NCI-H2171 (cell line): ENCODE measurements around the gene KLK15.

Source experiments
- DNase-seq: peaks from one replicate; lab custom pipeline; 2025; lab: John Stamatoyannopoulos, UW

The KLK15 gene

DNA sequence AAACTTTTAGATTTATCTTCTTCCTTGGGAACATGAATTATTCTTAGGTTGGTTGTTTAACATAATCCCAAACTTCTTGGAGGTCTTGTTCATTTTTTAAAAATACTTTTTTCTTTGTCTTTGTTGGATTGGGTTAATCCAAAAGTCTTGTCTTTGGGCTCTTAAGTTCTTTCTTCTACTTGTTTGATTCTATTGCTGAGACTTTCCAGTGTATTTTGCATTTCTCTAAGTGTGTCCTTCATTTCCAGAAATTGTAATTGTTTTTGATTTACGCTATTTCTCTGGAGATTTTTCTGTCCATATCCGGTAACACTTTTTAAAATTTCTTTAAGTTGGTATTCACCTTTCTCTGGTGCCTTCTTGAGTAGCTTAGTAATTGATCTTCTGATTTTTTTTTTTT is 9.8 kb upstream of the KLK15 start:
- DNase-seq = no peak

DNA sequence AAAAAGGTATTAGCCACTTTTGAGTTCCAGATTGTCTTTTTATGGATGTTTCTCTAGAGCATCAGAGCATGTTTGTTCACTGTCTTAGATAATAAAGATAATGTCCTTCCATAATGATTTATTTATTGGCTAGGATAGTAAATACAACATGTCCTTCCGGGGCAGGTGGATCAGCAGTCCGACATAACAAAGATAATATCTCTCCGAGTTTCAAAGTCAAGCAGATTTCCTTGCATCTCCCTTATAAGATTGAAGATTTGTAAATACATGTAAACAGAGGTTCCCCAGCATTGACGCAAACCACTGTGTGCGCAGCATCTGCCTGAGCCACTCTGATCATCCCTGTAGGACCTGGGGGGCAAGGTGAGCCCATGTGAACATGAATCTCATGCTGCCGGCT is 8.8 kb upstream of the KLK15 start:
- DNase-seq = no peak

DNA sequence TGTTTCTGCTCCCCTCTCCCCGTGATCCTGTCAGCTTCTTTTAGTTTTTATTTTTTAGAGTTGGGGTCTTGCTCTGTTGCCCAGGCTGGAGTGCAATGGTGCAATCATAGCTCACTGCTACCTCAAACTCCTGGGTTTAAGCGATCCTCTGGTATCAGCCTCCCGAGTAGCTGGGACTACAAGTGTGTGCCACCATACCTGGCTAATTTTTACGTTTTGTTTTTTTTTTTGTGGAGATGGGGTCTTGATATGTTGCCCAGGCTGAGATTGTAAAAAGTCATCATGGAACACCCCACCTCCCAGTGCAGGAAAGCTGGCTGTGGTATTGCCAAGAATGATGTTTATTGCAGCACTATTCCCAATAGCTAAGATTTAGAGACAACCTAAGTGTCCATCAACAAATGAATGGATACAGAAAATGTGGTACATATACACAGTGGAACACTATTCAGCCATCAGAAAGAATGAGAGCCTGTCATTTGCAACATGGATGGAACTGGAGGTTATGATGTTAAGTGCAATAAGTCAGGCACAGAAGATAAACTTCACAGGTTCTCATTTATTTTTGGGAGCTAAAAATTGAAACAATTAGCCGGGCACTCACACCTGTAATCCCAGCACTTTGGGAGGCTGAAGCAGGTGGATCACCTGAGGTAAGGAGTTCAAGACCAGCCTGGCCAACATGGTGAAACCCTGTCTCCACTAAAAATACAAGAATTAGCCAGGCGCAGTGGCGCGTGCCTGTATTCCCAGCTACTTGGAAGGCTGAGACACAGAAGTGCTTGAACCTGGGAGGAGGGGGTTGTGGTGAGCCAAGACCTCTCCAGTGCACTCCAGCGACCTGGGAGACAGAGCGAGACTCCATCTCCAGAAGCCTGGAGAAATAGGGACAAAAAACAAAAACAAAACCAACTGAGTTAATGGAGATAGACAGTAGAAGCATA is 6.6 kb upstream of the KLK15 start:
- no peak for DNase-seq

DNA sequence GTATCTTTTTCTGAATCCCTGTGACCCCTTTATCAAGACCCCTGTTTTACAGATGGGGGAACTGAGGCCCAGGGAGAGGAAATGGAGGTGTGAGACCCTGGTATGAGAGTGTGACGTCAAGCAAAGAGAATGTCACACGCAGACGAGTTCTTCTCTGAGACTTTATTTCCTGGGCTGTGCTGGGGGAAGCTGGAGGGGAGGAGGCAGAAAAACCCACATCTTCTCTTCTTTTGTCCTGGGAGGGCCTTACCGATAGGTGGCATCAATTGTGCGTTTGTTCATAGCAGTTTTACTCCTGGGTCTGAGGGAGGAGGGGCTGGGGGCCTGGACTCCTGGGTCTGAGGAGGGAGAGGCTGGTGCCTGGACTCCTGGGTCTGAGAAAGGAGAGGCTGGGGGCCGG is 4.9 kb upstream of the KLK15 start:
- DNase-seq = no peak

DNA sequence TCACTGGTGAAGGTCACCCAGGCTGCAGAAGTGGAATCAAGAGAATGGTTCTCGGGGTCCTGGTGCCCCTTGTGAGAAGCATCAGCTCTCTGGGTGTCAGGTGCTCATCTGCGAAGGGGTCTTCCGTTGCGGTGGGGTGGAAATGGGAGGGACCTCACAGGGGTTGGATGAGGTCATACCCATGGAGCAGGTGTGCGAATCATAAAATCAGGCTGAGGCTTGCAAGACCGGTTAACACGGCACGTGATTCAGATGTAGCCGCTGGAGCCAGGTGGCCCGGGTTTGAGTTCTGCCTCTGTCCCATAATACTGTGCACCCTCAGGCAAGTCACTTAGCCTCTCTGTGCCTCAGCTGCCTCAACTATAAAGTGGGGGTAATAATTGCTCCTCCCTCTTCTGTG is 3.9 kb upstream of the KLK15 start:
- DNase-seq = peak; percentile 87

DNA sequence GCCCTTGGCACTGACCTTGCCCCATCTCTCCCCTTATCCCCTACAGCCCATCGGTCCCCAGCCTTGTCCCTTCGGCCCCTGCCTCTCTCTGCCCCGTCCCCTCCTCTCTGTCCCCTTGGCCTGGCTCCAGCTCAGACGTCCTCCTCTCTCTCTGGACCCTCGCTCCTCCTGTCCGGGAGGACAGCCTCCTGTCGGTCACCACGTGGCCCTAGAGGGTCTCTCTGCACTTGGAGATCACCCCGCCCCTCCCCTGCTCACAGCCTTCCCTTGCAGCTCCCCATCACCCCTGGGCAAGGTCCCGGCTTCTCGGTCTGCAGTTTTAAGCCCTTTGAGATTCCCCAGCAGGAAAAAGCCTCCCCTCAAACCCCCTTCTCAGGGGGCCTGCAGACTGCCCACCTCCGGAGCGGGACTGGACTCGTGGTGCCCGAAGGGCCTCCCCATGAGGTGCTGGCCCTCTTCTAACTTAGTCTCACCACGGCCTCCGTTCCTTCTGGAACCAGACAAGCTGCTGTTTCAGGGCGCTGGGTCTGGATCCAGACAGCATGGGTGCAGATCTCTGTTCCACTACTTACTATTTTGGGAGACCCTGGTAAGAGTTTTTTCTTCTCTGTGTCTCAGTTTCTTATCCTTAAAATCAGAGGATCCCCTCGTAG is 3.3 kb upstream of the KLK15 start:
- no peak for DNase-seq

DNA sequence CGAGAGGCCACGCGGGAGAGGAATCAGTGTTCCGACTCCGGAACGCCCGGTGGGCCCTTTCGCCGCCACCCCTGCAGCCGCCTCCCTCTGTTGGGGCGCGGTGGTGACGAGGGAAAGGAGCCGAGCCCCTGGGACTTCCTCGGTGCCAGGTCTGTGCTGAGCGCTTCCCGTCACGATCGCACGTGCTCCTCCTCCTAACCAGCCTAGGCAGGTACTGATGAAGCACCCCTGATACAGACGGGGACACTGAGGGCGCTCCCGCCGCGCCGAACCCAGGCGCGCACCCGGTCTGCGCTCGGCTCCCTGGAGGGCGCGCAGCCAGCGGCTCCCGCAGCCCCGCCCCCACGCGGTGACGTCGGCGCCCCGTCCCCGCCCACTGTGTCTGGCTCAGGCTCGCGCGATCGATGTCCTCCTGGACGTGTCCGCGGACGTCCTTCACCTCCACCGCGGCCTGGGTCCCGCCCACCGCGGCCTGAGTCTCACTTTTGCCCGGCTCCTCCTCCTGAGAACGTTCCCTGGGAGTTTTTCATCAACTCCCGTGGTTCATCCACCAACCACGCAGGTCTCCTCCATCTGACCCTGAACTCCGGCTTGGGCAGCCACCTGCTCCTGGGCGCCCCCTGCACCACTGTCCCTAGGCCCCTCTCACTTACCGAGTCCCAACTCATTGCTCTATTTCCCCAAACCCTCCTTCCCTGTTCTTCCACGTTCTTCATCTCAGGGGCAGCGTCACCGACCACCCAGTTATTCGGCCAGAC is 2.6 kb upstream of the KLK15 start:
- DNase-seq = peak; percentile 80

DNA sequence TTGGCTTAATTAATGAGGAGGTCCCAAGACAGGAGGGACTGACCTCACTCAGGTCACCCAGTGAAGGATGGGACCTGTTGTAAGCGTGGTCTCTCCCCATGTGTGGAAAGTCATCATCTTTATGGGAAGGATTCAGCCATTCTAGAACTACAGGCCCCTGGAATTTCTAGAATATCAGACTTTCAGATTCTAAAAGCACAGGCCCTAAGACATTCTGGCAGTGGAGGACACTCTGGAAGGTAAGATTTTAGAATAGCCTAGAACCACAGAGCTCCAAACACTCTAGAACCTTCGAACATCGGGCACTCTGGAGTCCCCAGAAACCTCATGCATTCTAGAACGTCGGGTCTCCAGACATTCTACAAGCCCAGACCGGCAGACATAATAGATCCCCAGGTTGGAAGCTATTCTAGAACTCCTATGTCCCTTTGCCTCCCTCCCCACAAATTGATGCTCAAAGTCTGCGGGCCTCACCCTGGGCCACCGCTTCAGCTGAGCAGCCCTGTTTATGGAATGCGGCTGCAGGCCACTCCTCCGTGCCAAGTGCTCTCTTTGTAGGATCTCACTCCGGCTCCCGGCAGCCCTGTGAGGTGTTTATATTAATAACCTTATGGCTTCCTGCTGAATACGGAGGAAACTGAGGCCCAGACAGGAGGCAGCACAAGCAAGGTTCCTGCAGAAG is 1.9 kb upstream of the KLK15 start:
- DNase-seq = peak; percentile 29

DNA sequence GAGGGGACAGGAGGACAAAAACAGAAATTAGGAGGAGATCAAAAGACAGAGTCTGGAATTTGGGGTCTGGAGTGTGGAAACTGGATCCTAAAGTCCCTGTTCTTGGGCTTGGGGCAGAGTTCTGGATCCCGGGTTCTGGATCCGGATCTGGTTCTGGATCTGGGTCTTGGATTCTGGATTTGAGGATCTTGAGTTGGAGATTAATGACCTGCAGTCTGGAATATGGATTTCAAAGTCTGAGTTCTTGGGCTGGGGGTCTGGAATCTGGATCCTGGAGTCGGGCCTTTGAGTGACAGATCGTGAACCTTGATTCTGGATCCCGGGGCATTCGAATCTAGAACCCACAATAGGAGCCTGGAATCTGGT is 411 bp upstream of the KLK15 start:
- no peak for DNase-seq

DNA sequence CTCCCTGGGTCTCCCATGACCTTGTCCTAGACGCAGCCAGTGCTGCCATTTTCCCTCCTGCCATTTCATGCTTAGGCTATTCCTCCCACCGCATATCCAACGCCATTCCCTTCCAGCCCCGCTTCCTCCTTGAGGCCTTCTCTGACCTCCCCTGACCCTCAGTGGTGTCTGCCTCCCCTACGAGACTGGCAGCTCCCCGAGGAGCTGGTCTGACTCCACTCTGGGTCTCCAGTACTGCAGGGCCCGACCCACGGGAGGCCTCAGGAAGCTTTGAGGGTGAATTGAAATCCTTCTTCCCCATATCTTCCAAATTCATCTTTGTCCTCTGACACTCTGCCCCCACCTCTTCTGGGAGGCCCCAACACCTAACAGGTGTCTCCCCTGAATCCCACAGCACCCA is 708 bp downstream of the KLK15 start:
- no peak for DNase-seq

DNA sequence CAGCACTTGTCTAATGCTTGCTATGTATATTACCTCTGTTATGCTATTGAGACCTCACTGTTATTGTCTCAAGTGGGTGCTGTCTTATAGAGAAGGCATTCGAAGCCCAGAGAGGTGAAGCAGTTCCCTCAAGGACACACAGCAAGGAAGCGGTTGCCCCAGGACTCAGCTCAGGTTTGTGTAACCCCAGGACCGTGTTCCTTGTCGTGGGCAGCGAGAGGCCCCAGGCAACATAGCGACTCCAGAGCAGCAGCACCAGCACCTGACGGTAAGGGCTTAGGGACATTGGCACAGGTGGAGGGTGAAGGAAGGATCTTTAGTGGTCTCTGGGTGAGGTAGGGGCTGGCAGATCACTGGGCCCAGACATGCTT is 2.4 kb downstream of the KLK15 start:
- DNase-seq = no peak

DNA sequence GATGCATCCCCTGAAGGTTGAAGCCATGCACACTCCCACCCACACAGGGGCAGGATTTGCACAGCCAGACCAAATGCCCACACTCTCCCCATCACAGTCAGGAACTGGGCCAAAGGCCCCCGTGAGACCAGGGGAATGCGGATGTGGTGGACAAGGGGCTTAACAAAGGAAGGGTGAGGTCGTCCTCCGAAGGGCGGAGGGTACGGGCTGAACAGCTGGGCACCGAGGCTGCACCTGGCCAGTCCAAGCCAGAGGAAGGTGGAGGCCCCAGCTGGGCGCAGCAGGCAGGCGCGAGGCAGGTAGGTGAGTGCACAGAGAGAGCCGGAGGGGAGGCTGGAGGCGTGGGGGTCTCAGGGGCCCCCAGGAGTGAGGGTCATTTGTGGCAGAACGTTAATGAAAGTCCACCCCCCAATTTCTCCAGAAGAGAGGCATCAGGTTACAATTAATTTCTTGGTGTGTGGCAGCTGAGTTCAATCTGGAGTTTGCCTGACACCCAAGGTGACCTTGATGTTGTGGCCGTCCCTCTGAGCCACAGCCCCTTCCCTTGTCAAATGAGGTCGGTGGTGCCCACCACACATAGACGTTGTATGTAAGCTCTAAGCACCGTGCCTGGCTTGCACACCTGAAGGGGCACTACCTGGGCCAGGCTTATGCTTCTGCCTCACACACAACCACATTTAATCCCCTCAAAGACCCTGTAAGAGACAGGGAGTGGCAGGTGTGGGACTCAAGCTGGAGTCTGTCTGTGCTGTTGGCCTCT is 2.9 kb downstream of the KLK15 start:
- DNase-seq = no peak

DNA sequence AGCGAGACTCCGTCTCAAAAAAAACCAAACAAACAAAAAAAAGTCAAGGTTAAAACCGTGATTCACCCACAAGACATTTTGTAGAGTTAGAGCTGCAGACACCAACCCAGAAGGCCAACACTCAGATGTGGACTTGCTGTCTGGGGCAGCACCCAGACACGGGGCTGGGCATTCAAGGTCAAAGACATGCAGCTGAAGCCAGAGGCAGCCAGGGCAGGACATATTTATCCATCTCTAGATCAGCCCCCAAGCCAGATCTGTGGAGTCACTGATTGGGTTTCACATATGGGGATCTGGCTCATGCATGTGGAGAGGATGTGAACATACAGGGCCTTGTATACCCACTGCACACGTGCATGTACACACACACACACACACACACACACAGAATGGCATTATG is 3.6 kb downstream of the KLK15 start:
- no peak for DNase-seq

DNA sequence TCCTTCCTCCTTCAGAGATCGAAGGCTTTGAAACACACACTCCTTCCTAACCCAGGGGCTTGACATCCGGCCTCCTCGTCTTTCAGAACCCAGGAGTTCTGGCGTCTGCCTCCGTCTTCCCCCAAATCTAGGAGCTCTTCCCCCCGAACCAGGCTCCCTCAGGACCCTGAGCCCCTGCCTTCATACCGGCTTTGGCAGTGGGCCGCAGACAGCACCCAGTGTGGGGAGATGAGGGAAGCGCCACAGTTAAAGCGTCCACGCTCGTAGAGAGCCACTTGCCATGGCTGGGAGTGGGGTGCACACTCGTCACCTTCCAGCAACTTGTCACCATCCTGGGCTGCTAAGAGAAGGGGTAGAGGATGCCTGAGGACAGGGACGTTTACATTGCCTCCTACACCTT is 5.9 kb downstream of the KLK15 start:
- DNase-seq = no peak

DNA sequence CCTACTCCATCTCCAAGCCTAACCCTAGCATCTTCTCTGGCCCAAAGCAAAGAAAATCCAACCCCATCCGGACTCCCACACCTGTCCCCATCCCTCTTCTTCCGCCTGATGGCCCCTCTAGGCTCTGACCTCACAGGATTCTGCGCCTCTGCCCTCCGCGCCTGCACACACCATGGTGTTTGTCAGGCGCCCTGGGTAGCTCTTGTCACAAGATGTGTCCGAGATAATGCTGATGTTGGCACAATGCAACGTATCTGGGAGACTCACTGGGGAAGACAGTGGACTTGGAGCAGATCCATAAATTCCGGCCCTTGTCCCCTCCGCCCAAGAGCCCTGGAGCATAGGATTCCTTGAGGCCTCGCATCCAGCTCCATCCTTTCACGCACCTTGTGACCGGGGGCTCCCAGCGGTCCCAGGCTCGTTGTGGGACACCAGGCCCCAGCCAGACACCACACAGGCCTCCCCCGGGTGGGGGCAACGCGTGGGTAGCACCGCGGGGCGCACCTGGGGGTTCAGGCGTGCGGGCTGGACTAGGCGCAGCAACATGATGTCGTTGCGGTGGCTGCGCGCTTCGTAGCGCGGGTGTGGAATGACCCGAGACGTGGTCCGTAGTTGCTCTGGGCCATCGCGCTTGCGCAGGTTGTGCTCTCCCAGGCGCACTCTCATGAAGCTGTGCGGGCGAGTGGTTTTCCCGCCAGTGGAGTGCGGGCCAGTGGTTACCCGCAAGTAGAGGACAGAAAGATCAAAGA is 6.7 kb downstream of the KLK15 start:
- no peak for DNase-seq

DNA sequence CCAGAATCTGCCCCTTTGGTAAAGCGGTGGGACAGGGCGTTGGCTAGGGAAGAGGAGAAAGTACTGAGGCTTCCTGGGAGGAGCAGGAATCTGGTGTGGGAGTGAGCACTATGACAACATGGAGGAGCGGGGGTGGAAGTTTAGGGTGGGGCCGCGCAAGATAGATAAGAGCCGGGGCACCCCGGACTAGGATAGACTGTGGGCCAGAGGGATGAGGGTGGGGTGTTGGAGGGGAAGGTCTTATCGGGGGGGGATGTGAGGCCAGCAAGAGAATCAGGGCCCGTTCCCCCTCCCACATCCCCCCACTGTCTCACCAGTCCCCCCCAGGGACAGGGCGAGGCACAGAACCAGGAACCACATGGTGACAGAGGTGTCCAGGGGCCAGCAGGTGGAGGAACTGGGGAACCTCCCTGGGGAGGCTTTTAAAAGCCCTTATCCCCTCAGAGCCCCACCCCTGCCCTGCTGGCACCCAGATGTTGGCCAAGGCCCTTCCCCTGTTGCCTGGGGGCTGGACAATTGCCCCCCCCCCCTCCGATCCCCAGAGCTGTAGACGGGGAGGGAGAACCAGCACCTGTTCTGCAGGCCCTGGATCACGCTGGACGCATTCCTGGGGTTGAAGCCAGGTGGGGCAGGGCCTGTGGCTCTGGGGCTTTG is 9.9 kb downstream of the KLK15 start, which contains the start of gene KLK1:
Gene KLK1, minus strand, starts transcription at position 399 of the 654 bp plus-strand sequence. Its CDS starts 39 bp downstream, at position 360.
- DNase-seq = no peak

DNA sequence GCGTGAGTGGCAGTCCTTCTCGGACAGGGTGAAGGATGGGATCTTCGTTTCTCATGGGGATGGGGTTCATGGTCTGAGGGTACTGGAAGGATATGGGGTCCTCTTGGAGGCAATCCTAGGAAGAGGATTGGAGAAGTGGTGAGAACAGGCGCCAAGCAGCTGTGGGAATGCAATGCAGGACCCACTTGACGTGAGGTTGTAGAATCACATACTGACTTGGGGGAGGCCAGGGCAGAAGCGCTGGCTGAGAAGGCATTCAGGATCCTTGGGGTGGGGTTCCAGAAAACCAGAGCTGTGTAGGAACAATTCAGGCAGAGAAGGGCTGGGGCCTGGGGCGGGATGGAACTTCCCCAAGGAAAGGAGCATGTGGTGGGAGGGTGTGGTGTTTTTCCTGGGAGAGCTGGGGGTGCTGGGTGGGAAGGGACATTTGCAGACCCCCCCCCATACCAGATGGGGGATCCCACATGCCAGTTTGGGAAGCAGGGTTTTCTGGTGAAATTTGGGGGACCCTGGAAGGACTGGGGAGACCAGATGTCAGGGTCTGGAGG is 10.6 kb downstream of the KLK15 start:
- DNase-seq = no peak

DNA sequence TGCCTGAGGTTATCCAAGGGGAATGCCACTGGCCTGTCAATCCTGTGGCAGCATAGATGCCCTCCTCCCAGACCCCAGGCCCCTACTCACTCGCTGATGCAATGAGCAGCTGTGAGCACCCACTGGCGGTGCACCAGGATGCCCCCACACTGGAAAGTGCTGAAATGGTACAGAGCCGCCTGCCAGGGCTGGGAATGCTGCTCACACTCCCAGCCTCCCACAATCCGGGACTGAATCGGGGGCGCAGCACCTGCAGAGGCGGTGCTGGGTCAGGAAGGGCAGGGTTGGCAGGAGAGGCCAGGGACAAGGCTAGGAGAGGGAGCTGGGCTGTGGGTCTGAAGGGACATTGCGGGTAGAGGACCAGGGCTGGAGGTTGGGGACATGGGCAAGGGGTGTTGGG is 11.8 kb downstream of the KLK15 start:
- DNase-seq = no peak

DNA sequence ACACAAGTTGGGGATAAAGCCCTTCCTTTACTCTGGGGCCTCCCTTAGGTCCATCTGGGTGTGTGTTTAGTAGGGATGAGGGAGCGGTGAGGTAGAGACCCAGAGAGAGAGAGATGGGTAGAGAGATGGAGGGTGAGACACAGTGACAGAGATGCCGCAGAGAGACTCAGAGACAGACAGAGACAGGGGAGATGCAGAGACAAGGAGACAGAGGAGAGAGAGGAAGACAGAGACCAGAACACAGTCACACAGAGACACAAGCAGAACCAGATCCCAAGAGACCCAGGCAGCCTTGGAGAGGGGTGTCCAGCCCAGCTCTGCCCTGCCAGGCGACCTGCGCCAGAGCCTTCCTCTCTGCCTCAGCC is 12.1 kb downstream of the KLK15 start:
- no peak for DNase-seq
